Ectodermal cell (in vitro differentiated cells): Measurements from ENCODE around the gene ZNF513. TPM values are rescaled to one million over a fixed set of nuclear protein-coding genes. Genes with fewer than 3 reads are reported as not detected.
"Not testable (repeated sequence)": the region's sequence is repeated elsewhere in the genome, so short reads cannot be mapped to it uniquely, and the experiment has no call there.

Experiments
- H3K27ac ChIP-seq: 2 replicates; pipeline ENCODE4 v1.7.0; 2013; ENCODE audit warnings: mild to moderate bottlenecking, low read depth, low read length; ENCODE audit not compliant: insufficient read depth, poor library complexity, severe bottlenecking
- H3K27me3 ChIP-seq: 2 replicates; pipeline ENCODE4 v1.7.0; 2013; ENCODE audit warnings: mild to moderate bottlenecking, low read length; ENCODE audit not compliant: insufficient read depth, control insufficient read depth, poor library complexity, severe bottlenecking
- H3K36me3 ChIP-seq: one replicate; pipeline ENCODE4 v1.7.0; 2013; ENCODE audit warnings: low read length; ENCODE audit not compliant: control insufficient read depth, insufficient read depth
- H3K4me1 ChIP-seq: one replicate; pipeline ENCODE4 v1.7.0; 2013; ENCODE audit warnings: low read length; ENCODE audit not compliant: control insufficient read depth, insufficient read depth
- H3K4me3 ChIP-seq: 2 replicates; pipeline ENCODE4 v1.7.0; 2013; ENCODE audit warnings: low read depth, low read length, control low read depth; ENCODE audit not compliant: insufficient read depth
- H3K9me3 ChIP-seq: 2 replicates; pipeline ENCODE4 v1.7.0; 2013; ENCODE audit warnings: mild to moderate bottlenecking, low read length, moderate library complexity; ENCODE audit not compliant: control insufficient read depth
- WGBS, 2 experiments: methylation state at CpG; one replicate each; pipeline ENCODE4 v1.1.7; 2013; ENCODE audit warnings: missing lambda C conversion rate in 2 of 2; 5-methylcytosine and 5-hydroxymethylcytosine counted together
- polyA plus RNA-seq, 4 experiments: library from polyadenylated mRNA; stranded (reverse); fragments of 50-300 nt; gene quantifications; one replicate each; pipeline ENCODE4 v1.2.3, GENCODE V29; 2013

The ZNF513 gene
- 30.7 TPM for polyA plus RNA-seq (2013, experiment 1 of 4)
- polyA plus RNA-seq (2013, experiment 2 of 4) = 34.7 TPM
- polyA plus RNA-seq (2013, experiment 3 of 4) = 27.8 TPM
- 30.9 TPM for polyA plus RNA-seq (2013, experiment 4 of 4)

- H3K9me3 ChIP-seq = no peaks in the 10 kb centered on the region
- 25% methylated on average over 67 of the region's 67 CpGs for WGBS, 2 experiments
- H3K36me3 ChIP-seq = peaks cover 63% of the 10 kb centered on the region
- H3K4me3 ChIP-seq = peak within 1 kb of the TSS; percentile 83
- H3K27ac ChIP-seq = peak within 1 kb of the TSS; percentile 87
- H3K4me1 ChIP-seq = peaks cover 16% of the 10 kb centered on the region
- H3K27me3 ChIP-seq = no peaks in the 10 kb centered on the region
These were observed at the start of gene ZNF513 for GRCh38 chr2:27380626-27381545. Gene ZNF513, minus strand, starts transcription at chr2:27380734. Its CDS starts 208 bp downstream, at chr2:27380526.

GRCh38 chr2:27428978-27429541 is 48.5 kb upstream of the ZNF513 start:
- peaks cover 8% of the 10 kb centered on the region for H3K4me1 ChIP-seq
- H3K27me3 ChIP-seq = no peaks in the 10 kb centered on the region
- peaks cover 10% of the 10 kb centered on the region for H3K36me3 ChIP-seq
- H3K4me3 ChIP-seq = peak overlapping the region; percentile 94
- peak overlapping the region; percentile 91 for H3K27ac ChIP-seq
- H3K9me3 ChIP-seq = no peaks in the 10 kb centered on the region
- WGBS, 2 experiments = 0 to 1% methylated on average over 51 of the region's 51 CpGs

- Histone ChIP-seq H3K4me3 (peak within 1 kb of the TSS; percentile 94), H3K36me3 (peaks cover 4% of the 10 kb centered on the region), H3K4me1 (peaks cover 8% of the 10 kb centered on the region), H3K27ac (peak within 1 kb of the TSS; percentile 91), H3K9me3 (no peaks in the 10 kb centered on the region), H3K27me3 (no peaks in the 10 kb centered on the region)
- WGBS, 2 experiments = 0% methylated on average over 75 of the region's 75 CpGs
These were observed 47.9 kb upstream of the ZNF513 start, which contains the start of gene NRBP1 for GRCh38 chr2:27428213-27428977. Gene NRBP1, plus strand, starts transcription at chr2:27428631. Its CDS starts 4,643 bp downstream, at chr2:27433274.

GRCh38 chr2:27427863-27428212 is 47.3 kb upstream of the ZNF513 start:
- no peaks in the 10 kb centered on the region for H3K27me3 ChIP-seq
- no peaks in the 10 kb centered on the region for H3K36me3 ChIP-seq
- H3K9me3 ChIP-seq = no peaks in the 10 kb centered on the region
- H3K27ac ChIP-seq = peak overlapping the region; percentile 91
- WGBS, 2 experiments = 31 to 39% methylated on average over 7 of the region's 7 CpGs
- peak overlapping the region; percentile 94 for H3K4me3 ChIP-seq
- H3K4me1 ChIP-seq = peaks cover 8% of the 10 kb centered on the region

GRCh38 chr2:27425039-27425438 is 44.5 kb upstream of the ZNF513 start:
- H3K9me3 ChIP-seq, H3K36me3 ChIP-seq, H3K27me3 ChIP-seq, H3K4me3 ChIP-seq, H3K27ac ChIP-seq, H3K4me1 ChIP-seq: not testable (repeated sequence)
- WGBS, 2 experiments = 91 to 94% methylated on average over 10 of the region's 10 CpGs

- no peaks in the 10 kb centered on the region for H3K9me3 ChIP-seq
- no peaks in the 10 kb centered on the region for H3K27me3 ChIP-seq
- 90 to 94% methylated on average over 2 to 3 of the region's 3 CpGs for WGBS, 2 experiments
- no peak overlapping the region for H3K4me3 ChIP-seq
- no peak overlapping the region for H3K27ac ChIP-seq
- no peaks in the 10 kb centered on the region for H3K36me3 ChIP-seq
- no peaks in the 10 kb centered on the region for H3K4me1 ChIP-seq
These were observed 42.4 kb upstream of the ZNF513 start for GRCh38 chr2:27422958-27423357.

- 85 to 94% methylated on average over 4 of the region's 4 CpGs for WGBS, 2 experiments
- no peaks in the 10 kb centered on the region for H3K9me3 ChIP-seq
- no peaks in the 10 kb centered on the region for H3K36me3 ChIP-seq
- H3K27me3 ChIP-seq = no peaks in the 10 kb centered on the region
- H3K4me1 ChIP-seq = no peaks in the 10 kb centered on the region
- H3K4me3 ChIP-seq = no peak overlapping the region
- H3K27ac ChIP-seq = no peak overlapping the region
These were observed 41.2 kb upstream of the ZNF513 start for GRCh38 chr2:27421660-27422250.

GRCh38 chr2:27420996-27421395 is 40.5 kb upstream of the ZNF513 start:
- no peaks in the 10 kb centered on the region for H3K4me1 ChIP-seq
- no peaks in the 10 kb centered on the region for H3K27me3 ChIP-seq
- H3K36me3 ChIP-seq = no peaks in the 10 kb centered on the region
- H3K9me3 ChIP-seq = no peaks in the 10 kb centered on the region
- H3K27ac ChIP-seq = no peak overlapping the region
- H3K4me3 ChIP-seq = no peak overlapping the region

GRCh38 chr2:27416151-27416550 is 35.6 kb upstream of the ZNF513 start:
- no peaks in the 10 kb centered on the region for H3K9me3 ChIP-seq
- no peaks in the 10 kb centered on the region for H3K4me1 ChIP-seq
- no peaks in the 10 kb centered on the region for H3K36me3 ChIP-seq
- WGBS, 2 experiments = 90 to 91% methylated on average over 6 of the region's 6 CpGs
- H3K4me3 ChIP-seq = no peak overlapping the region
- no peak overlapping the region for H3K27ac ChIP-seq
- H3K27me3 ChIP-seq = no peaks in the 10 kb centered on the region
